ENCODE results near the gene PKM. TPM values are rescaled to one million over a fixed set of nuclear protein-coding genes. Genes with fewer than 3 reads are reported as not detected.

PKM gene
- total RNA-seq, 4 donors from 2014 or later, result 343 to 646 (median 543) TPM

DNA sequence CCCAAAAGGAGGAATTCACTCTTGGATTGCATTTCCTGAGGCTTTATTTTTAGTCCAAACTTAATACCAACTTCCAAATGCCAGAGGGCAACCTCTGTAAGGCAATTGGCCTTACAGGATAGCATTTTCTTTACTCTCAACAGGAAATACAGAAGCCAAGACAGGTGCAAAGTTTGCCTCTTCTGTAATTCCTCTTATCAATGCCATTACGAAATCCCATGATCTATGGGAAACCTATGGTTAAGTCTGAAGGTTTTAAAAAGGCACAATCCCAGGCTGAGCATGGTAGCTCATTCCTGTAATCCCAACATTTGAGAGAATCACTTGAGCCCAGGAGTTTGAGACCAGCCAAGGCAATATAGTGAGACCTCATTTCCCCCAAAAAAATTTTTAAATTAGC lies 14.9 kb downstream of the PKM start:
- peaks cover 0 to 82% of the 10 kb centered on the region in 2 donors for H3K36me3 ChIP-seq
- H3K4me3 ChIP-seq, result no peak overlapping the region
- H3K27me3 ChIP-seq, result no peaks in the 10 kb centered on the region
- no peaks in the 10 kb centered on the region for H3K9me3 ChIP-seq
- H3K27ac ChIP-seq, result no peak overlapping the region
- H3K4me1 ChIP-seq, result peaks cover 0 to 19% (median 0%) of the 10 kb centered on the region in 3 donors
- WGBS, 2 donors (ENCODE audit: low coverage in 1 of 2), result 60 to 92% methylated on average over 1 of the region's 1 CpG
- ATAC-seq, result no peak
- TF ChIP-seq EP300 (IDR thresholded peaks at IDR 0.05), result no peak
- TF ChIP-seq, protein P1, sequence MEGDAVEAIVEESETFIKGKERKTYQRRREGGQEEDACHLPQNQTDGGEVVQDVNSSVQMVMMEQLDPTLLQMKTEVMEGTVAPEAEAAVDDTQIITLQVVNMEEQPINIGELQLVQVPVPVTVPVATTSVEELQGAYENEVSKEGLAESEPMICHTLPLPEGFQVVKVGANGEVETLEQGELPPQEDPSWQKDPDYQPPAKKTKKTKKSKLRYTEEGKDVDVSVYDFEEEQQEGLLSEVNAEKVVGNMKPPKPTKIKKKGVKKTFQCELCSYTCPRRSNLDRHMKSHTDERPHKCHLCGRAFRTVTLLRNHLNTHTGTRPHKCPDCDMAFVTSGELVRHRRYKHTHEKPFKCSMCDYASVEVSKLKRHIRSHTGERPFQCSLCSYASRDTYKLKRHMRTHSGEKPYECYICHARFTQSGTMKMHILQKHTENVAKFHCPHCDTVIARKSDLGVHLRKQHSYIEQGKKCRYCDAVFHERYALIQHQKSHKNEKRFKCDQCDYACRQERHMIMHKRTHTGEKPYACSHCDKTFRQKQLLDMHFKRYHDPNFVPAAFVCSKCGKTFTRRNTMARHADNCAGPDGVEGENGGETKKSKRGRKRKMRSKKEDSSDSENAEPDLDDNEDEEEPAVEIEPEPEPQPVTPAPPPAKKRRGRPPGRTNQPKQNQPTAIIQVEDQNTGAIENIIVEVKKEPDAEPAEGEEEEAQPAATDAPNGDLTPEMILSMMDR (IDR thresholded peaks at IDR 0.05), result no peak

DNA sequence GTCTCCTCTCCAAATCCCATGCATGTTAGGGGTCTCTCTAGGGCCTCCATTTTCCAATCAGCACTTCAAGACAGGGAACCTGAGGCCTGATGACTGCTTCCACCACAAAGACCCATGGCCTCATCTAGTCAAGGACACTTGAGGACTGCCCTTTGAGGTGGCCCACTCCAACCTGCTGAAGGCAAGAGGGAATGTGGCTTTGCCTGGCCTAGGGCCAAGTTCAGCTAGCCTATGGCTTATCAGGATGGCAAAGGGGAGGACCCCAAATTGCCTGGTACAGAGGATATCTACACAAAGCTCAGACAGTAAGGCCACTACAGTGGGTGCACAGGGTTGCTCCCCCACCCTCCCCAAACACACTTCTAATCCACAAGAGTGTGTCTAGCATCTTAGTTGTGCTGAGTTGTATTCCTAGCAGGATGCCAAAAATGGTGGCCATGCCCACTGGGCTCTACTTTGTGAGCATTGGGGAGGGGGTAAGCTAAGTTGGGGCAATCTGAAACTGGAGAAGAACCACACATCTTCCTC lies 23.4 kb downstream of the PKM start:
- Histone ChIP-seq H3K4me1 (peaks cover 0 to 20% (median 2%) of the 10 kb centered on the region in 3 donors), H3K4me3 (no peak overlapping the region), H3K9me3 (no peaks in the 10 kb centered on the region), H3K27me3 (no peaks in the 10 kb centered on the region), H3K36me3 (peaks cover 0 to 100% of the 10 kb centered on the region in 2 donors), H3K27ac (no peak overlapping the region)
- TF ChIP-seq POLR2AphosphoS5 (IDR thresholded peaks at IDR 0.05) (no peak), EP300 (IDR thresholded peaks at IDR 0.05) (no peak), POLR2A (IDR thresholded peaks at IDR 0.05) (no peak)
- TF ChIP-seq, protein P1 (IDR thresholded peaks at IDR 0.05), result no peak
- no peak for ATAC-seq

DNA sequence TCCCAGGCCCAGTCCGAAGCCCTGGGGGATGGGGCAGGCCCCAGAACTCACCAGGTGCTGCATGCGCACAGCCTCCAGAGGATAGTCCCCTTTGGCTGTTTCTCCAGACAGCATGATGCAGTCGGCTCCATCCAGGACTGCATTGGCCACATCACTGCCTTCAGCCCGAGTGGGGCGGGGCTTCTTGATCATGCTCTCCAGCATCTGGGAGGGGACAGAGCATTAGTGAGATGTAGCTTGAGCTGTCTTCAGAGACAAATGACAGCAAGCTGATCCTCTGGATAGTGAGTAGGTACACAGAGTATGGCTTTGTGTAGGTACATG lies 24.4 kb downstream of the PKM start:
- WGBS, 2 donors (ENCODE audit: low coverage in 1 of 2), result 82 to 100% methylated on average over 1 to 2 of the region's 5 CpGs
- no peak for ATAC-seq
- no peak overlapping the region for H3K4me3 ChIP-seq
- TF ChIP-seq POLR2AphosphoS5 (IDR thresholded peaks at IDR 0.05) (no peak), POLR2A (IDR thresholded peaks at IDR 0.05) (no peak), EP300 (IDR thresholded peaks at IDR 0.05) (no peak)
- TF ChIP-seq, protein P1 (IDR thresholded peaks at IDR 0.05), result no peak
- H3K4me1 ChIP-seq, result peaks cover 0 to 26% (median 2%) of the 10 kb centered on the region in 3 donors
- peaks cover 0 to 100% of the 10 kb centered on the region in 2 donors for H3K36me3 ChIP-seq
- no peaks in the 10 kb centered on the region for H3K9me3 ChIP-seq
- no peaks in the 10 kb centered on the region for H3K27me3 ChIP-seq
- no peak overlapping the region for H3K27ac ChIP-seq

DNA sequence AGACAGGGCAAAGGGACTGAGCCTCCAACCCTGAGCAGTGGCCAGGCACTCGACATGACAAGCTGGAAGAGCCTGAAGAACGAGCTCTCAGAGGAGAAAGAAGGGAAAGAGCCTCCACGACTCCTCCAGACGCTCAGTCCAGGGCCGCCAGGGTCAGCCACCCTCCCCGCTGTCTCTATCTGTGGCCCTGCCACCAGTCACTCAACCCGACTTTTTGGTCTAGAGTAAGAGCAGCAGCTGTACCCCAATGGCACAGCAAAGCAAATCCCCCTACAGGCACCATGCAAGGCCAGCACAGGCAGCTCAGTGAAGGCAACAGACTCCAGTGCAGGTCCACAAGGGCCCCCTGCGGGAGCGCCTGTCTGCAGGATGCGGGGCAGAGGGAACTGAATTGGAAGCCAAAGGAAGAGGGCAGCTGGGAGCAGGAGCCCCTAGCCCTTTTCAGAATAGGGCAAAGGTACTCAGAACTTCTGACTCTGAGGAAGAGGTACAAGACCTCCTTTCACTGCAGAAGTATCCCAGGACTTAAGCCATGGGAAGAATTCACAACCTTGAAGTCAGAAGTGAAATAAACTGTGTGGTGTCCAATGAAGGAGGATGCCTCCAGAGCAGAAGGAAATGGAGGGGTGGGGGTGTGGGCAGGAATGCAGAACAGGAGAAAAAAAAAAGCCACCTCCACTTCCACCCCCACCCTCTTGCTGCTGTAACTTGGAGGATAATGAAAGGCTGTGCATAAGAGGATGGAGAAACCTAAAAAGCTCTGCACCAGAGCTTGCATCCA lies 24.9 kb downstream of the PKM start:
- H3K4me3 ChIP-seq, result no peak overlapping the region
- no peak for ATAC-seq

More for the DNA sequence above, 24.9 kb downstream of the PKM start:
- 79% methylated on average over 6 of the region's 10 CpGs; no CpG with 5 or more reads in 1 of the 2 donors for WGBS, 2 donors (ENCODE audit: low coverage in 1 of 2)
- Histone ChIP-seq H3K9me3 (no peaks in the 10 kb centered on the region), H3K36me3 (peaks cover 0 to 100% of the 10 kb centered on the region in 2 donors), H3K27me3 (no peaks in the 10 kb centered on the region), H3K4me1 (peaks cover 0 to 31% (median 2%) of the 10 kb centered on the region in 3 donors), H3K27ac (peak overlapping the region in 1 of 4 donors; percentile 31)
- TF ChIP-seq, protein P1 (IDR thresholded peaks at IDR 0.05), result no peak
- TF ChIP-seq EP300 (IDR thresholded peaks at IDR 0.05), result no peak
- no peak for TF ChIP-seq POLR2AphosphoS5 (IDR thresholded peaks at IDR 0.05)
- no peak for TF ChIP-seq POLR2A (IDR thresholded peaks at IDR 0.05)

Measured in gastroesophageal sphincter (tissue), 4 donors.